Stimulated activated CD8-positive, alpha-beta memory T cell treated with anti-CD3 and anti-CD28 coated beads, Interleukin-2, amount 100 ng/mL, for 1 hour (primary cell): Measurements from ENCODE around the gene SYT9.

ENCODE experiments used
- DNase-seq, 2 donors: peaks; one replicate each; pipeline ENCODE4 v3.0.0-alpha.2; 2020; ENCODE audit warnings: low read depth in 2 of 2

The SYT9 gene

DNA sequence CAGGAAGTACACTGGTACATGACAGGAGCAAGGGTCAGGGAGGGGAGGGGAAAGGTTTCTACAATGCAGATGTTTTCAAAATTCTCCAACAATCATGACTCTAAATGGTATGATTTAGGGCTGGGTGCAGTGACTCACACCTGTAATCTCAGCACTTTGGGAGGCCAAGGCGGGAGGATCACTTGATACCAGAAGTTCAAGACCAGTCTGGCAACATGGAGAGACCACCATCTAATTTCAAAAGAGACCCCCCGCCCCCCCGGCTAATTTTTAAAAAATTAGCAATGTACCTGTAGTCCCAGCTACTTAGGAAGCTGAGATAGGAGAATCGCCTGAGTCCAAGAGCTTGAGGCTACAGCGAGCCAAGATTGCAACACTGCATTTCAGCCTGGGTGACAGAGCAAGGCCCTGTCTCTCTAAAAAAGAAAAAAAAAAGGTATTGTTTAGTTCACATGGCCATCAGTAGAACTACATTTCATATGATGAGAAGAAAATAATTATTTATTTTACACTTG is 217.7 kb downstream of the SYT9 start:
- no peak for DNase-seq

DNA sequence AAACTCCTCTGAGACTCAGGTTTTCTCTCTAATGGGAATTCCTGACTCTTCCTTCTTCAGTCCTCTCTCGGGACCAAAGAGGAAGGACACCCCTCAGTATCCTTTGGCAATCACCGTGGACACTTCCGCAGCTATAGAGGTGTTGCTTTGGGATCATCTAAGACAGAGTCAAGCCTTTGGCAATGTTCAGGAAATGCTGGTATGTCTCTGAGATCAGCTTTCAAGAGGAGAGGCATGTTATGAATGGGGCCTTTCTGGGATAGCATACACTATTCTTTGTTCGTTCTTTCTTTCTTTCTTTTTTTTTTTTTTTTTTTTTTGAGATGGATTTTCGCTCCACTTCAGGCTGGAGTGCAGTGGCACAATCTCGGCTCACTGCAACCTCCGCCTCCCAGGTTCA is 219.4 kb downstream of the SYT9 start:
- no peak for DNase-seq

DNA sequence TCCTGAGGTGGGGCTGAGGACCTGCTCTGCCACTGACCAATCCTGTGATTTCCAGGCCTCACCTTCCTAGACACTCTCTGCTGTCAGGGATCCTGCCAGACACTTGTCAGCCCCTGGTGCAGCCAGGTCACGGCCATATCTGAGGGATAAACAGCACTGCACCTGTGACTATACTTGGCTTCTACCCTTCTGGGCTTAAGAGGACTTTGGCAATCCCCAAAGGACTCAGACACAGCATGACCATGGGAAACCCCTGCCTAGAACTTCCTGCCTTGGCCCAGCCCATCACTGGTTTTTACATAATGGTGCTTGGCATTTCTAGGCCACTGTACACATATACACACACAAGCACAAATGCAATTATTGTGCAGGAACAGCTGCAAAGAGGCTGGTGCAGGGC is 222.0 kb downstream of the SYT9 start:
- DNase-seq, result no peak

DNA sequence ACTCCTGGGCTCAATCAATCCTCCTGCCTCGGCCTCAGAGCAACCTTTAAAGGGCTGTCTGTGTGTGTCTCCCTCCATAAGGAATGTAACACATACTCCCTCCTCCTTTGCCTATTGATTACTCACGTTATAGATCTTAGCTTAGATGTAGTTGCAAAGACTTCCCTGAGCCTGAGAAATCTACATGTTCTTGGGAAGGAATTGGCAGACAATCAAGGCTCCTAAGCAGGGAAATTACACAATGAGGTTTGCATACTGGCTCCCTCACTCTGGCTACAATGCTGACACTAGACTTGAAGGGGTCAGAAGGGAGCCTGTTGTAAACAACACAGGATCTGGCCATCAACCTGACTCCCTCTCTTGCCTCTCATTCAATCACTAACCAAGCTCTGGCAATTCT is 228.4 kb downstream of the SYT9 start:
- no peak for DNase-seq

DNA sequence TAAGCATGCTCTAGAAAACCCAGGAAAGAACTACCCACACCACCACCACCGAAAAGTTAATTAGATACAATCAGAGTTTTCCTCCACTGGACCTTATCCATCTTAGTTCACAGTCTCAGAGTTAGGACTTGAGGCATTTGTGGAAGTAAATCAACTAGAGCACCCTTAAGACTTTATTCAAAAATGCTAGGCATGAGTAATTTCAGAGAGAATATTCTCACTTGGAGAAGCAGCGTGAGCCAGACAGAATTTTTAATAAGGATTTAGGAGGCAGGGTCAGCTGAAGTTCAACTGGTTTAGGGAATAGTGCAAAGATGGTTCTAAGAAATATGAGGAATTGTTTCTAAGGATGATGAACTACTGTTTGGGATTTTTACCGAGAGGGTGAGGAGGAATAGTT is 232.4 kb downstream of the SYT9 start:
- no peak for DNase-seq

DNA sequence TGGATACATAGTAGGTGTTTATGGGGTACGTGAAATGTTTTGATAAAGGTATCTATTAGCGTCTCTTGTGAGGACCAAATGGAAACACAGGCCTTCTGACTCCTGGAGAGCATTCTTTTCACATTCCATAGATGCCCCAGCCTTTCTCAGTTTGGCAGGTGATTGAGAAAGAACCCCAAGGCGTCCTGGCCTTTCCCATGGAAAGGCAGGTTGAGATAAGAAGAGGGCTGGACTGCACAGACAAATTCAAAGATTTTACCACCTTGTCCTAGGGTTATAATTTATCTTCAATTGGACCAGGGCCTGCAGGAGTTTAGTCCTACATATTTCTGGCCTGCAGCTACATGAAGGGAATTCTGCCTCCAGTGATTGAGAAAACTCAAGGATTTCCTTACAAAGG is 232.9 kb downstream of the SYT9 start:
- no peak for DNase-seq

DNA sequence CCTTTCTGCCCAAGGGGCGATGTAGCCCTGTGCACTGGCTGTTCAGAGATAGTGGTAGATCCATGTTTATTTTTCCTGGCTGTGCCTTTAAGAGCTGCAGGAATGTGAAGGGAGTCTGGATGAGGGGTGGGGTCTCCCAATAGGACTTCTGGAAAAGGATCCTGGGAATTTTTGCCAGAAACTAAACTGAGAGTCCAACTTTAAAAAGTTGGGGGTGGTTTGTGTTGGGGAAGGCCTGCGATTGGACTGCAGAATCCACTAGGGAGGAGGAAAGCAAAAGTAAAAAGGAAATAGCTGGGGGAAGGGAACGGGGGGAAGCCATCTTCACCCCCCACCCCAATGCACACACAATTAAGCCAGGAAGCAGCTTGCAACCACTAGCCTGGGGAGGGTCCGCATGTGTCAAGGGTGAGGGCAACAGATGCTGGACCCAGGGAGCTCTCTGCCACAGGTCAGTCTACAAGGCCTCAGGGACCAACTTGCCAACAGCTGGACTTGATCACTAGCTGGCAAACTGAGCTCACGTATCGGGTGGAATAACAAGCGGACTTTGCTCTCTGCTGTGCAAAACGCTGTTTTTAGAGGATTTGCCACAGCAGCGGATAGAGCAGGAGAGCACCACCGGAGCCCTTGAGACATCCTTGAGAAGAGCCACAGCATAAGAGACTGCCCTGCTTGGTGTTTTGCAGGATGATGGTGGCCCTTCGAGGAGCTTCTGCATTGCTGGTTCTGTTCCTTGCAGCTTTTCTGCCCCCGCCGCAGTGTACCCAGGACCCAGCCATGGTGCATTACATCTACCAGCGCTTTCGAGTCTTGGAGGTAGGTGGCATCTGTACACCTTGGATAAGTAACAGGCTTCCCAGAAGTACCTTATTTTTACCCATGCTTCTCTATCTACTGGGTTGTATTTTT is 233.7 kb downstream of the SYT9 start, which contains the start of gene OLFML1:
Gene OLFML1 (plus strand): TSS at position 321 of the 912 bp plus-strand sequence. CDS start 370 bp downstream, at position 691.
- no peak for DNase-seq

DNA sequence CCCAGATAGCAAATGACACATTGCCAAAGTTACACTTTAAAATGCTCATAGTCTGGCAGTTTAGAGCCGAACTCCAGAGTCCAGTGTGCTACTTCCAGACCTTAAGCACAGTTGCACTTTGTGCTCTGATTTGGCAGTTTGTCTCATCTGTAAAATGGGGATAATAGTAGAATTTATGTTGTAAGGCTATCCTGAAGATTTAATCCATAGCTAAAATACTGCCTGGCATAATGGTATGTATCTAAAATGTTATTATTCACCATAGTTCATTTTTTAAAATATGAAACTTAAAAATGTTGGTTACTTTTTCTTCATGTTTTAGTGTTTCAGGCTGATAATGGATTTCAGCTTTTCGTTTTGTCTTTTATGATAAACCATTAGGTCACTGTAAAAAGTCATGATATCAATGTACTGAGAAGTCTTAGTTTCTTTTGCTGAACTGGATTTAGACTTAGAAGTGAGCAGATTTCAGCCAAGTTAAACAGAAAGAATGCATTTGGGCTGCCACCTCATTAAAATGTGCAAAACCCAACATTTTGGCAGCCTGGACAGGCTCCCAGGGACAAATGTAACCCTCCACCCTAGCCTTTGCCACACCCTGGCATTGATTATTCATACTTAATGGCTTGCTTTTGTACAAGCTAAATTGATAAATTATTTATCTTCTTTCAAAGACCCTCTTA is 234.5 kb downstream of the SYT9 start:
- DNase-seq, result no peak

DNA sequence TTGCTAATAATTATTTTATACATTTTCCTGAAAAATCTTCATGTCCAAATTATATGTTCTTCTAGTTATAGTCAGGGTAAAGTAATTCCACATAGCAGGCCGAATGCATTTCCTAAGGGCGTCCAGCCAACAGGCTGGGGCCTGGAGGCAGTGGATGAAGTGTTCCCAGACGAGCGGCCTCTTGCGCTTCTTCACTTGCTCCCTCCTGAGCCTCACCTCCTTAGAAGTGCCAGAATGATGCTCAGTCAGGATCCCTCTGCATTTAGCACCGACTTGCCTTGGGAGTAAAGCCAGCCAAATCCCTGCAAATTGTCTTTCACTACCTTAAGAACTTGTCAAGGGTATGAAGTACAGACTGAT is 235.1 kb downstream of the SYT9 start:
- DNase-seq, result no peak

DNA sequence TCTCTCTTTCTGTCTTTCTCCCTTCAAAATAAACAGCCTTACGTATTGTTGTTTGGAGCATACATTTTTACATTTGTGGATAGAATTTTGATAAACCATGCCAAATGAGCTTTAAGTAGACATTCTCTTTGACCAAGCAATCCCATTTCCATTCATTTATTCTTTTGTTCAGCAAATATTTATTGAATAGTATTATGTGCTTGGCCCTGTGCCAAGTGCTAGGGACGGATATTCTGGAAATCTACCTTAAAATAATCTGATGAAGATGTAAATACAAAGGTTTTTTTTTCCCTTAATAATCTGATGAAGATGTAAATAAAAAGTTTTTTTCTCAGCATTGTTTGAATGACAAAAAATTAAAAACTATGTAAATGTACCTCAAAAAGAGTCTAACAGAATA is 235.7 kb downstream of the SYT9 start:
- no peak for DNase-seq

DNA sequence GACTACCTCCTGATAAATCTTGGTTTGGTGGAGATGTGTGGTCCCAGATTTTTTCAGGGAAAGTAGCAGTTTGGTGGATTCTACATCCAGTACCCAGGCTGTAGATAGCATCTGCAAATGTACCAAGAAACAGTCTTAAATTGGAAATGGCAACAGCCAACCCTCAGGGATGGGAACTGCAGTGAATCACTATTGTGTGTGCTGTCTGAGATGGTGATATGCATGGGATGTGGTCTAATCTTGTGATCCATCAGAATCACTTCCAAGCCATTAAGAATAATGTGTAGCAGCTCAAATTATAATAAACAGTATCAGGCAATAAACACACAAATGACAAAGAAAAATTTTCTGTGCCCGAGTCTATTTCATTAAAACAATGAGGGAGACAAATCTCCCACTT is 237.0 kb downstream of the SYT9 start:
- DNase-seq, result no peak

DNA sequence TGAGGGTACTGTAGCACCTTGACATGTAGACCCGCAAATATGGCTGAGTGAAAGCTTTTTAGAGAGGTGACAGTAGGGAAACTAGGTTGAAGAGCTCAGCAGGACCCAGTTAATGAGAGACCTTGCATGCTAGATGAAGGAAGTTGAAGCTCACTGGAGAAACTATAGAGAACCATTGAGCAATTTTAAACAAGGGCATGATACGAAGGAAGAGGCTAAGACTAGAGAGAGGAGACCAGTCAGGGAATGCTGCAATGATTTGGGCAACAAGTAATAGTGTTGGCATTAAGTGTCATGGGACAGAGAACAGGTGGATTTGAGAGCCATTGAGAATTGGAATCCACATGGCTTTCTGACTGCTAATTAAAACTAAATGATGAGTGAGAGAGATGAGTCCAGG is 237.7 kb downstream of the SYT9 start:
- no peak for DNase-seq

DNA sequence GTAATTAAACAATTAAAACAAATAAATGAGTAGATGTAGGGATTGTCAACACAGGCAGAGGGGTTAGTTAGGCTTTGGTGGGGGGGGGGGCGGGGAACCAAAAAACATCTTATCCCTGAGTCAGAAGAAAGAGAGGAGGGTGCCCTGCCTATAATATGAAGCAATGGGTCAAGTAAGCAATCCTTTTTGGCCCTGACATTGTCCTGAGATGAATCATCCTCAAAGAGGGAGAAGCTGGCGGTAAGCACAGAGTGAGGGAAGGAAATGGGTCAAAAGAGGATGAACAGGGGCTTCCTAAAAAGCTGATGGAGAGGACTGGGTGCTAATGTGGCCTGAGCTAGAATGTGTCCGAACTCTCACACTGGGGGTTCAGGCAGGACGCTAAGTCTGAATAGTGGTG is 238.3 kb downstream of the SYT9 start:
- no peak for DNase-seq

DNA sequence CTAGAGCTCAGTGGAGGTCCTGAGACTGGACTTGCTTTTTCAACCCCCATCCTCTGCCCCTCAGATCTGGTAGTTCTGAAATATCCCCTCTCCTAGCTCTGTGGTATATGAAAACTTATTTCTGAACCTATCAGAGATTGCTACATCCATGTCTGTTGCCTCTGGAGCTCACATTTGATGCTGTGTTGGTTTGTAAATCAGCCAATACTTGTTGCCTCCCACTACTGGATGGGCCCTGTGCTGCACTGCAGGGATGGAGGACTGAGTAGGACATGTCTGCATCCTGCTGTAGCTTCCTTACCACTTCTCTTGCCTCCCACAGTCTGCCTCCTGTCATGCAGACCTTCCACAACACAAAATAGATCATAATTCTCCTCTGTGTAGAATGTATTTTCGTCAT is 238.8 kb downstream of the SYT9 start:
- DNase-seq, result no peak

DNA sequence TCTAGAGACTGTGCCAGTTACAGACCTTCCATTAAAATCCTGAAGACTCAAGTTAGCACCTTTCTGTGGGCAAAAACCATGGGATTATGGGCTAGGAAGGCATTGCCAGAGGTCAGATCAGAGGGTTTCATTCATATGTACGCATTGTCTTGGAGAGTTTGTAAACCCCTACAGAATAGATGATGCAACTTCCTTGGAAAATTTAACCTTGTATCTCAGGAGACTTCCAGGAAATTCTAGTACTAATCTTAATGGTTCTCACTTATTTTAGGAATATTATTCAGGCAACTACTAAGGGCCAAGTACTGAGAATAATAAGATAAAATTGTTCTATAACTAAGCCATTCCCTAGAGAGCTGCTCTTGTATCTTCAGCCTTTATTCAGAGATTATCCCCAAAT is 240.5 kb downstream of the SYT9 start:
- DNase-seq, result no peak

DNA sequence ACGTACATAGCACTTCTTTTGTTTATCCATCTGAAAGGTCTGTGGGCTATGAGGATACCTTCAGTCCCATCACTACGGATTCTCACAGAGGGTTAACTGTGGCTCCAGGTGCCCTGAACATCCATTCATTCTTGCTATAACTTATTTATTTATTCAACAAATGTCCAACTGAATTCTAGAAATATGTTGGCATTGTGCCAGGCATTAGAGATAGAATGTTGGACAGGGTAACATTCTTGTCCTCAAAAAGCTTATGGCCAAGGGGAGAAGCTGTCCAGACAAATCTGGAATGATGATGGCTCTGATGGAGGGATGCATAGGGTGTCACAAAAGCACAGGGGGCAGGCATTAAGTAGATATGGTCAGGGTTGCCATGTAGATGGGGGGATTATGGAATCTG is 242.0 kb downstream of the SYT9 start:
- DNase-seq, result no peak

DNA sequence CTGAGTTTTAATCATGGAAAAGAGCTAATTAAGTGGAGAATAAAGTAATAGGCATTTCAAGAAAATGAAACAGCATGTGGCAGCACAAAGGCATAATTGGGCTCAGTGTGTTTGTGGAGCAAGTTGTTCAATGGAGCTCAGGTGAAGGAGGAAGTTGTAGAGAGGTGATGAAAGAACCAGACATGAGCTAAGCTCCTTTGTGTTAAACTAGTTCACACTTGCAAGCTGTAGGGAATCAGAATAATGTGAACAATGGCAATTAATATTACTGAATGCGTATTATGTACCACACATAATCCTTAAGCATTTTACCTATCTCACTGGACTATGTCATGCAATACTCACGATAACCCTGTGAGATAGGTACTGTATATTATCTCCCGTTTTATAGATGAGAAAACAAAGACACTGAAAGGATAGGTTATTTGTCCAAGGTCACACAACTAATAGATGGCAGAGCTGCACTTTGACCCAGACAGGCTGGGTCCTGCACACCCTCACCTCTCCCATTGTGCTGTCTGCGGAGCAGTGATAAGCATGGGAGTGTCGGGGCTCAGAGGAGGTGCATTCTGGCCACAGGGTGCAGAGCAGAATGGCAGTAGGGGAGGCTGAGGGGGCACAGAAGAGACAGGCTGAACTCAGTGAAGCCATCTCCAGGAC is 242.5 kb downstream of the SYT9 start:
- DNase-seq, result no peak

DNA sequence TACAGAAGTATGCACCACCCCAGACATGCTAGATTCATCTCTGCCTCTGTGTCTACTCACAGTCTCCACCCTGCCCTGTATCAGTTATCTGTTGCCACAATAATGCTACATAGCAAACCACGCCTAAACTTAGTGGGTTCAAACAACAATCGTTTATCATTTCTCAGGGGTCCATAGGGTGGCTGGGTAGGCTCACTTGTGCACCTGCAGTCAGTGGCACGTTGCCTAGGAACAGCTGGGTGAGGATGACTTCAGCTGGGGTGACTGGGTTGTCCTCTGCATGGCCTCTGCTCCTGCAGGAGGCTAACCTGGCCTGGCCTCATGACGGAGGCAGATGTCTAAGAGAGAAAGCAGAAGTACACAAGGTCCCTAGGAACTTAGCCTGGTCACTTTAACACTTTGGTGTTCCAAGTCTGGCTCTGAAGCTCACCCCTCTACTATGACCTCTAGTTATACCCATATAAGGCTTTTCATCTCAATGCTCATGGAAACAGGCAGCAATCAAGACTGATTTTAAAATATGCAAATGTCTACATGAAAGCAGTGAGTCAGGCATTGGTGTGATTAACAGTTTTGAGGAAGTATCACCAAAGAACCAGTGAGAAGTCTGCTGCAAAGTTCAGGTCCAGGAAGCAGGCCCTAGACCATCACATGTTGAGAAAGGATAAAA is 244.3 kb downstream of the SYT9 start:
- DNase-seq, result no peak

DNA sequence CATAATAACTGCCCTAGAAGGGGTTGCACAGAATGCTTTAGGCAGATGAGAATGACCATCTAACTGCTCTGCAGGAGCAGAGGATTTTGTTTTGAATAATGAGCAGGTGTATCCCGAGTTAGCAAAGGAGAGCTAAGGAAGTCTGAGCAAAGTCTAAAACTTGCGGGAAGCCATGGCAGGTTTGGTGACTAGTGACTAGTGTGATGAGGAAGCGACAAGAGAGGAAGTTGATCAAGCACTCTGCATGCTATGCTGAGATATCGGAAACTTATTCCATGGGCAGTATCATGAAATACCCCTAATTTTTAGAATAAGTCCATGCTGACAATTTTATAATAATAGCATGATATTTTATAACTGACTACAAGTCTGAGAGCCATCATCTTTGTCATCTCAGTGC is 246.5 kb downstream of the SYT9 start:
- DNase-seq, result no peak

DNA sequence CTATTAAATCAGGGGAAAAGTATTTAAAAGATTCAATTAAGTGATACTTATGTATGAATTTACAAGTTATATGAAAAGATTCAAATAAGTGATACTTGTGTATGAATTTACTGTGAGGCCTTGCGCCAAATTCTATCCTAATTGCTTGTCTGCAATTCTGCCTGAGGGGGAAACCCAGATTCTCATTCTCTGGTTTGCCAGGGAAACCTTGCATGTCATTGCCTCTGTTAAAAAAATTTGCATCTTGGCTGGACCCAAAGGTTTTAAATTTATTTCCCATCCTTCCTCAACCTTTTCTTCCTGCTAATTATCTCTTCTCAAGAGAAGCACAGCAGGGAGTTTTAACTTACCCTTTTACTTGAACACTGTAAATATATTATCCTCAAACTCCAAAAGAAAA is 247.4 kb downstream of the SYT9 start:
- DNase-seq, result no peak

DNA sequence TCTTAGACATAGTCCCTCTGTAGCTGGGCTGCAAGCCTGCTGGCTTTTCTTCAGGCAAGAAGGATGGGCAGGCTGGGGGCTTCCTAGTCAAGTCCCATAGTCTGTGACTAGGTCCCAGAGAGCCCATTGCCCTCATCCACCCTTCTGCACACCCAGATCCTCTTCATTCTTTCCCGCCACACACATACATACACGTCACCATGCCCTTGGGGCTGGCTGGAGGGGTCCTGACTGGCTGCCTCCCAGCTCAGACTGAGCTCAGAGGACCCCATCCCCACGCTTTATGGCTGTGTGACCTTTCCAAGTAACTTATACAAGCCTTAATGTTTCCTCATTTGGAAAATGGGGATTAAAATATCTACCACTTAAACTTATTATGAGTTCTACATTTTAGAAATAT is 248.5 kb downstream of the SYT9 start:
- no peak for DNase-seq

DNA sequence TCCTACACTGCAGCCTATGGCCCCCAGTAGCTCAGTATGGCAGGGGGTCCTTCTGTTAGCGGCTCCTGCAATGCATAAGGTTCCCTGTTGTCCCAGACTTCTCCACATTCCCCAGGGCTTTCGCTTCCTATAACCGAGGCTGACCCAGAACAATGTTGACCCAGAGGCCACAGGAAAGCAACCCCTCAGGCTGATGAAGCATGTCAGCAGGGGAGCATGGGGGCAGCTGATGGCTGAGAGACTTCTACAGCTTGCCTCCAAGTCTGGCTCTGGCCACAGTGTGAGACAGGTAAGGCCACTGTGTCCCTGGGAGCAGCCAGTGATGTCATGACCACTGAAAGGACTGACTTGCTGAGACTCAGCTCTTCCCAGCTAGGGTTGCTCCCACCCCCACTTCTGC is 249.5 kb downstream of the SYT9 start:
- no peak for DNase-seq
